ENCODE data around the gene GABRB3.

GABRB3 gene

GRCh38 chr15:26504009-26504408, 268.9 kb downstream of the GABRB3 start:
- TF ChIP-seq TSHZ2 (CRISPR knock-in tag; IDR thresholded peaks at IDR 0.05) (no peak), OSR1 (CRISPR knock-in tag; IDR thresholded peaks at IDR 0.05) (no peak), GLIS3 (CRISPR knock-in tag; IDR thresholded peaks at IDR 0.05) (no peak), ZNF8 (CRISPR knock-in tag; IDR thresholded peaks at IDR 0.05) (no peak), ISL1 (CRISPR knock-in tag; IDR thresholded peaks at IDR 0.05) (no peak), CSRNP3 (CRISPR knock-in tag; IDR thresholded peaks at IDR 0.05) (no peak), ZNF565 (CRISPR knock-in tag; conservative IDR thresholded peaks at IDR 0.05; ENCODE audit: low read depth) (no peak), TCF4 (CRISPR knock-in tag; IDR thresholded peaks at IDR 0.05; ENCODE audit: borderline replicate concordance) (no peak), CREB5 (CRISPR knock-in tag; IDR thresholded peaks at IDR 0.05; ENCODE audit: low read depth) (no peak), TOX (CRISPR knock-in tag; IDR thresholded peaks at IDR 0.05; ENCODE audit: borderline replicate concordance) (no peak), ARNTL (CRISPR knock-in tag; IDR thresholded peaks at IDR 0.05; ENCODE audit: borderline replicate concordance, low read depth) (no peak), SNAI2 (CRISPR knock-in tag; IDR thresholded peaks at IDR 0.05) (no peak)
- no peak for ATAC-seq

Data from SK-N-SH treated with all-trans-retinoic acid at 6 μM for 48 hours (cell line).